H1 (cell line): ENCODE data around the gene SYDE2. TPM values are rescaled to one million over a fixed set of nuclear protein-coding genes. Genes with fewer than 3 reads are reported as not detected.

Experiments used
- CHD2 ChIP-seq: IDR thresholded peaks from 2 replicates; pipeline ENCODE4 v1.6.1; 2012; ENCODE audit warnings: low read length, improper control_type of control experiment
- EGR1 ChIP-seq: IDR thresholded peaks from 2 replicates; pipeline ENCODE4 v1.6.1; 2011; ENCODE audit warnings: low read depth, low read length, borderline replicate concordance
- EP300 ChIP-seq, 2 experiments: IDR thresholded peaks; 1 replicate in 1 of 2; 2 replicates in 1 of 2; pipeline ENCODE4 v1.6.1; 2011 to 2012; ENCODE audit warnings: low read depth in 2 of 2, low read length in 2 of 2, mild to moderate bottlenecking in 2 of 2, borderline replicate concordance in 1 of 2, inconsistent platforms in 1 of 2, moderate library complexity in 1 of 2
- HDAC6 ChIP-seq: IDR thresholded peaks from one replicate; pipeline ENCODE4 v1.7.1; 2012; ENCODE audit warnings: low read depth, mild to moderate bottlenecking, inconsistent platforms, low read length, moderate library complexity
- KDM5A ChIP-seq: fragments of 200-600 bp; IDR thresholded peaks from 2 replicates; pipeline ENCODE4 v1.7.1; 2012; ENCODE audit warnings: mild to moderate bottlenecking, low read length, inconsistent platforms, mixed read lengths
- MAFK ChIP-seq: IDR thresholded peaks from 2 replicates; pipeline ENCODE4 v1.6.1; 2012; ENCODE audit warnings: low read depth, mild to moderate bottlenecking, improper control_type of control experiment, low read length
- POLR2A ChIP-seq, 2 experiments: IDR thresholded peaks; 1 replicate in 1 of 2; 2 replicates in 1 of 2; pipeline ENCODE4 v1.6.1; 2011; ENCODE audit warnings: low read depth in 2 of 2, low read length in 2 of 2, mild to moderate bottlenecking in 2 of 2; ENCODE audit errors: control extremely low read depth in 1 of 2
- RAD21 ChIP-seq, 2 experiments: IDR thresholded peaks in 1 of 2; conservative IDR thresholded peaks in 1 of 2; 2 replicates each; pipeline ENCODE4 v1.6.1; 2011; ENCODE audit warnings: low read depth in 2 of 2, low read length in 2 of 2, improper control_type of control experiment in 1 of 2, inconsistent platforms in 1 of 2, mild to moderate bottlenecking in 1 of 2, moderate library complexity in 1 of 2
- SP1 ChIP-seq: IDR thresholded peaks from 2 replicates; pipeline ENCODE4 v1.6.1; 2011; ENCODE audit warnings: low read depth, low read length
- polyA plus RNA-seq, 7 experiments: library from polyadenylated mRNA; depleted of rRNA in 3 of 7; stranded (reverse) in 5 of 7; unstranded in 2 of 7; fragments of >200 nt in 5 of 7; fragments of 200-250 nt in 2 of 7; gene quantifications; 1 replicate in 5 of 7; 2 replicates in 1 of 7; 4 replicates in 1 of 7; pipeline versions ENCODE4 v1.2.1 to v1.2.3, GENCODE V29; 2011 to 2013; ENCODE audit warnings: missing spikeins in 2 of 7, mixed read lengths in 2 of 7
- total RNA-seq: library from RNA; stranded (reverse); fragmentation: NEBNext Ultra II Directional; extraction: Animal tissue kit (Norgen Biotek cat#: 25700); gene quantifications from 2 replicates; pipeline ENCODE4 v1.2.1, GENCODE V29; 2021
- TF ChIP-seq, protein P1 (sequence below): IDR thresholded peaks from 2 replicates; pipeline ENCODE4 v1.6.1; 2012; ENCODE audit warnings: inconsistent platforms
- TF ChIP-seq, protein P2 (sequence below): IDR thresholded peaks from 2 replicates; pipeline ENCODE4 v1.6.1; 2011; ENCODE audit warnings: low read length, improper control_type of control experiment
- TF ChIP-seq, protein P3 (sequence below): IDR thresholded peaks from 2 replicates; pipeline ENCODE4 v1.6.1; 2012; ENCODE audit warnings: inconsistent platforms

The SYDE2 gene
- total and polyA plus RNA-seq, 2 of the 8 experiments (the other 6 are each of a cell fraction or from before 2014, with no cell fraction given), result 1.6 to 14.6 TPM

DNA sequence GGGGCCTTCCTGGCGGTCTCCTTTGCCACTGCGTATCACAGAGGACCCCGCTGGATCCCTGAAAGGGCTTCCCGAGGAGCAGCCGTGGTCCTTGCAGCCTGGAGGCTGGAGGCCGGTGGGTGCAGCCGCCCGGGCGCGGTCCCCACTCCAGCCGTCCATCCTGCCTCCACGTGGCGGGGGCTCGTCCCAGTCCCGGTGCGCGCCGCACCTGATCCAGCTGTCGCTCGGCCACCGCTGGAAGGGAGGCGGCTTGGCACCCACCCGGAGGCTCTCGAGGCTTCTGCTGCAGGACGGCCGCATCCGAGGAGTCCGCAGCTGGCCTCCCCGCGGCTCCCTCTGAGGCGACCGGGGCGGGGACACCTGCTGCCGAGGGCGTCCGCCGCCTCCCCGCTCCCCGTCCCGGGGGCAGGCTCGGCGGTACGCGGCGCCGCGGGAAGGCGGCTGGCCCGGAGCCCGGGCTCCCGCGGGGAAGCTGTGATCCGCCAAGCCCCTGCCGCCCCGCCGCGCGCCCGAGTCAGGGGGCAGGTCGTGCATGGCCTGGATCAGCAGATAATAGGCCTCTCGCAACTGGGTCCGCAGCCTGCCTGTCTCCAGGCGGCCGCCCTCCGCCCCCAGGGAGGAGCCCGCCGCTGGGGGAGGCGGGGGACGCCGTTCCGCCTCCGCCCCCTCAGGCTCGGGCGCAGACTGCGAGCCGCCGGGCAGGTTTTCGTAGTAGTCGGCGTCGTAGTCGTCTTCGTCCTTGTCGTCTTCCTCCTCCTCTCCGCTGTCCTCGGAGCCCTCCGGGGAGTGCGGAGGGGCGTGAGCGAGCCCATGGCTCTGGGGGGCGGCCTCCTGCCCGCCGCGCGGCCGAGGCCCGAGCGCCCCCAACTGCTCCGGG is at the start of gene SYDE2 (continued):
- TF ChIP-seq CHD2 (0 out of 2 replicates have a peak, but pooled peaks have one; percentile 13), RAD21 (IDR thresholded peaks at IDR 0.05 in 1 of 2, conservative IDR thresholded peaks at IDR 0.05 in 1 of 2; ENCODE audit: low read depth in 2 of 2, low read length in 2 of 2) (peak in 1 of 2 experiments; percentile 1; a peak in 1 of 4 replicates), EP300 (IDR thresholded peaks at IDR 0.05; ENCODE audit: borderline replicate concordance in 1 of 2, low read depth in 2 of 2, low read length in 2 of 2) (no peak), MAFK (no peak), SP1 (peak; percentile 14; the same call in 1 of the 2 replicates), POLR2A (IDR thresholded peaks at IDR 0.05; ENCODE audit: control extremely low read depth in 1 of 2, low read depth in 2 of 2, low read length in 2 of 2) (peak in 1 of 2 experiments; percentile 41; a peak in 1 of 3 replicates), HDAC6 (no peak), KDM5A (0 out of 2 replicates have a peak, but pooled peaks have one; percentile 6), EGR1 (peak; percentile 87; the same call in 1 of the 2 replicates)
- TF ChIP-seq, protein P1, sequence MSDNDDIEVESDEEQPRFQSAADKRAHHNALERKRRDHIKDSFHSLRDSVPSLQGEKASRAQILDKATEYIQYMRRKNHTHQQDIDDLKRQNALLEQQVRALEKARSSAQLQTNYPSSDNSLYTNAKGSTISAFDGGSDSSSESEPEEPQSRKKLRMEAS, result peak; percentile 62
- TF ChIP-seq, protein P2, sequence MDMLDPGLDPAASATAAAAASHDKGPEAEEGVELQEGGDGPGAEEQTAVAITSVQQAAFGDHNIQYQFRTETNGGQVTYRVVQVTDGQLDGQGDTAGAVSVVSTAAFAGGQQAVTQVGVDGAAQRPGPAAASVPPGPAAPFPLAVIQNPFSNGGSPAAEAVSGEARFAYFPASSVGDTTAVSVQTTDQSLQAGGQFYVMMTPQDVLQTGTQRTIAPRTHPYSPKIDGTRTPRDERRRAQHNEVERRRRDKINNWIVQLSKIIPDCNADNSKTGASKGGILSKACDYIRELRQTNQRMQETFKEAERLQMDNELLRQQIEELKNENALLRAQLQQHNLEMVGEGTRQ, result no peak
- TF ChIP-seq, protein P3, sequence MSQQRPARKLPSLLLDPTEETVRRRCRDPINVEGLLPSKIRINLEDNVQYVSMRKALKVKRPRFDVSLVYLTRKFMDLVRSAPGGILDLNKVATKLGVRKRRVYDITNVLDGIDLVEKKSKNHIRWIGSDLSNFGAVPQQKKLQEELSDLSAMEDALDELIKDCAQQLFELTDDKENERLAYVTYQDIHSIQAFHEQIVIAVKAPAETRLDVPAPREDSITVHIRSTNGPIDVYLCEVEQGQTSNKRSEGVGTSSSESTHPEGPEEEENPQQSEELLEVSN, result no peak
